Fibroblast of pulmonary artery (primary cell): ENCODE data around the gene YLPM1.
A peak's percentile ranks its signal among the peaks of the same experiment; 100 is the strongest.

Source experiments
- DNase-seq: peaks from one replicate; pipeline ENCODE4 v3.0.0-alpha.2; 2010; ENCODE audit warnings: low read depth
- H3K4me3 ChIP-seq: replicated peaks from 2 replicates; pipeline ENCODE4 v1.5.1; 2011; ENCODE audit warnings: low read depth, mild to moderate bottlenecking, control low read depth, low read length, moderate library complexity
- TF ChIP-seq, protein P1 (sequence below): IDR thresholded peaks from 2 replicates; pipeline ENCODE4 v1.5.1; 2011; ENCODE audit warnings: mild to moderate bottlenecking, control low read depth, low read length, inconsistent platforms; ENCODE audit errors: missing control alignments

YLPM1 gene

GRCh38 chr14:74763803-74764531 is 851 bp downstream of the YLPM1 start:
- TF ChIP-seq, protein P1, sequence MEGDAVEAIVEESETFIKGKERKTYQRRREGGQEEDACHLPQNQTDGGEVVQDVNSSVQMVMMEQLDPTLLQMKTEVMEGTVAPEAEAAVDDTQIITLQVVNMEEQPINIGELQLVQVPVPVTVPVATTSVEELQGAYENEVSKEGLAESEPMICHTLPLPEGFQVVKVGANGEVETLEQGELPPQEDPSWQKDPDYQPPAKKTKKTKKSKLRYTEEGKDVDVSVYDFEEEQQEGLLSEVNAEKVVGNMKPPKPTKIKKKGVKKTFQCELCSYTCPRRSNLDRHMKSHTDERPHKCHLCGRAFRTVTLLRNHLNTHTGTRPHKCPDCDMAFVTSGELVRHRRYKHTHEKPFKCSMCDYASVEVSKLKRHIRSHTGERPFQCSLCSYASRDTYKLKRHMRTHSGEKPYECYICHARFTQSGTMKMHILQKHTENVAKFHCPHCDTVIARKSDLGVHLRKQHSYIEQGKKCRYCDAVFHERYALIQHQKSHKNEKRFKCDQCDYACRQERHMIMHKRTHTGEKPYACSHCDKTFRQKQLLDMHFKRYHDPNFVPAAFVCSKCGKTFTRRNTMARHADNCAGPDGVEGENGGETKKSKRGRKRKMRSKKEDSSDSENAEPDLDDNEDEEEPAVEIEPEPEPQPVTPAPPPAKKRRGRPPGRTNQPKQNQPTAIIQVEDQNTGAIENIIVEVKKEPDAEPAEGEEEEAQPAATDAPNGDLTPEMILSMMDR: no peak
- peak overlapping the region; percentile 85 for H3K4me3 ChIP-seq
- no peak for DNase-seq

DNA sequence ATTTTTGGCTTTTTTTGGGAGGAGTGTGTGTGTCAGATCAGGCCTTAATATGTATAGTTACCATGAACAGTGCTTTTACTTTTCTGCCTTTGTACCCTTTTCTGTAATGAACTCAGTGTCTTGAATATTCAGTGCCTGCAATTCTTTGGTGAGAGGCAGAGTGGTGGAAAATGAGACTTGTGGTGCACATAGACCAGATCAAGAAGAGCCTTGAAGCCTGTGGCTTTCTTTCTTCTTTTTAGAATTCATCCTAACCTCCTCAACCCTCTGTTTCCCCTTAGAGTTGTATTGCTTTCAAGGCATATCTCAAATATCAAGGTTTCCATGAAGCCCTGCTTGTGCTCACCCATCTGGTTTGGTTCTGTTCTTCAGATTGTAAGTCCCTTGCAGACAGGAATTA is 2.6 kb downstream of the YLPM1 start:
- DNase-seq: no peak
- peak overlapping the region; percentile 85 for H3K4me3 ChIP-seq
- TF ChIP-seq, protein P1: no peak

- no peak overlapping the region for H3K4me3 ChIP-seq
- TF ChIP-seq, protein P1: no peak
- DNase-seq: peak; percentile 17
Observed at GRCh38 chr14:74771399-74771798, 8.3 kb downstream of the YLPM1 start.

GRCh38 chr14:74784634-74785033 is 21.5 kb downstream of the YLPM1 start:
- TF ChIP-seq, protein P1: no peak
- H3K4me3 ChIP-seq: no peak overlapping the region
- DNase-seq: no peak

- TF ChIP-seq, protein P1: no peak
- no peak for DNase-seq
- no peak overlapping the region for H3K4me3 ChIP-seq
Observed at GRCh38 chr14:74785056-74785613, 22.0 kb downstream of the YLPM1 start.

- H3K4me3 ChIP-seq: no peak overlapping the region
- DNase-seq: peak; percentile 12
- TF ChIP-seq, protein P1: peak; percentile 17
Observed at GRCh38 chr14:74786796-74787315, 23.7 kb downstream of the YLPM1 start.
